ENCODE data around the gene UQCRC1. TPM values are rescaled to one million over a fixed set of nuclear protein-coding genes. Genes with fewer than 3 reads are reported as not detected.

UQCRC1 gene
- total and polyA plus RNA-seq, 2 of the 8 experiments (the other 6 are each of a cell fraction or from before 2014, with no cell fraction given), result 310 to 720 TPM

- ChIA-PET CTCF (ENCODE audit: partially characterized antibody) (interaction anchor here (1.5 to 2.9 kb wide), 3 partner anchors 10 to 48 kb away, joined by 4 to 10 read pairs (median 6); partner anchors contain the start of gene SLC26A6), POLR2A (ENCODE audit: partially characterized antibody) (interaction anchor here (0.8 to 2.7 kb wide), 7 partner anchors 10 to 51 kb away, joined by 3 to 16 read pairs (median 4); partner anchors contain the start of genes SLC26A6 and UQCRC1)
- Histone ChIP-seq H3K36me3 (ENCODE audit: control insufficient read depth in 2 of 4, insufficient read depth in 4 of 4, low read length in 3 of 4) (no peaks in the 10 kb centered on the region), H3K56ac (replicated peaks; ENCODE audit: insufficient read length, low read depth, low read length) (no peak overlapping the region), H2BK15ac (ENCODE audit: low read length) (no peak overlapping the region), H3K4me3 (ENCODE audit: extremely low read depth in 1 of 4, insufficient read depth in 2 of 4, low read depth in 3 of 4, low read length in 4 of 4) (no peak overlapping the region), H2AK5ac (ENCODE audit: low read depth, low read length) (no peak overlapping the region), H4K8ac (ENCODE audit: extremely low read depth, insufficient read depth, low read length) (no peak overlapping the region), H3K23me2 (ENCODE audit: low read depth, low read length) (no peaks in the 10 kb centered on the region), H2BK12ac (ENCODE audit: low read depth, low read length) (no peak overlapping the region), H3K27ac (ENCODE audit: low read depth, low read length) (no peak overlapping the region), H3K18ac (ENCODE audit: extremely low read depth, low read length) (no peak overlapping the region), H2BK5ac (ENCODE audit: low read depth, low read length) (no peak overlapping the region), H3K79me2 (ENCODE audit: control insufficient read depth in 1 of 2, insufficient read depth in 2 of 2, low read length in 2 of 2) (no peaks in the 10 kb centered on the region), H3K4me2 (ENCODE audit: insufficient read depth in 1 of 2, low read depth in 2 of 2, low read length in 2 of 2) (no peak overlapping the region), H3K9me3 (ENCODE audit: insufficient read depth in 2 of 2, low read depth in 1 of 2, low read length in 1 of 2) (no peaks in the 10 kb centered on the region), H2AFZ (ENCODE audit: low read length) (no peak overlapping the region), H4K91ac (replicated peaks; ENCODE audit: insufficient read length, low read length) (no peak overlapping the region), H4K5ac (ENCODE audit: insufficient read length, low read depth, low read length) (no peak overlapping the region), H4K20me1 (replicated peaks in 1 of 2; ENCODE audit: control insufficient read depth in 1 of 2, insufficient read depth in 2 of 2, low read length in 2 of 2) (no peaks in the 10 kb centered on the region), H3K23ac (ENCODE audit: insufficient read length) (no peak overlapping the region), H3K4ac (replicated peaks; ENCODE audit: insufficient read length, low read depth, low read length) (no peak overlapping the region), H2BK120ac (replicated peaks; ENCODE audit: low read depth, low read length) (no peak overlapping the region), H3K14ac (ENCODE audit: insufficient read length) (no peak overlapping the region), H3K4me1 (replicated peaks in 1 of 4; ENCODE audit: control insufficient read depth in 3 of 4, insufficient read depth in 4 of 4, low read length in 3 of 4) (peaks cover 0 to 6% (median 0%) of the 10 kb centered on the region in 4 experiments; a peak in 1 of 7 replicates), H2BK20ac (ENCODE audit: low read length) (no peak overlapping the region), H3K79me1 (ENCODE audit: low read depth, low read length) (no peaks in the 10 kb centered on the region), H3K9ac (replicated peaks in 1 of 4; ENCODE audit: extremely low read depth in 1 of 4, low read depth in 3 of 4, low read length in 3 of 4) (no peak overlapping the region), H3K27me3 (replicated peaks in 1 of 4; ENCODE audit: control insufficient read depth in 3 of 4, extremely low read depth in 1 of 4, insufficient read depth in 3 of 4, low read length in 3 of 4) (no peaks in the 10 kb centered on the region)
- FAIRE-seq (no peak), DNase-seq (ENCODE audit: low read depth in 1 of 2, low spot score in 2 of 2) (no peak)
- 95% methylated on average over 11 of the region's 11 CpGs; no CpG with 5 or more reads in 1 of the 2 experiments for WGBS, 2 experiments (ENCODE audit: extremely low coverage in 1 of 2, insufficient coverage in 1 of 2, insufficient read length in 1 of 2, insufficient replicate concordance in 2 of 2, low coverage in 1 of 2, low lambda C conversion rate in 2 of 2, missing lambda C conversion rate in 1 of 2)
- TF ChIP-seq GTF2F1 (IDR thresholded peaks at IDR 0.05; ENCODE audit: borderline replicate concordance, low read depth, low read length) (no peak), CHD1 (IDR thresholded peaks at IDR 0.05; ENCODE audit: low read depth, low read length) (no peak), POLR2A (IDR thresholded peaks at IDR 0.05; ENCODE audit: control extremely low read depth in 1 of 2, low read depth in 2 of 2, low read length in 2 of 2) (no peak), ZNF274 (IDR thresholded peaks at IDR 0.05; ENCODE audit: borderline replicate concordance, extremely low read depth, low read length) (no peak), TCF12 (IDR thresholded peaks at IDR 0.05; ENCODE audit: low read depth, low read length) (no peak), EP300 (IDR thresholded peaks at IDR 0.05; ENCODE audit: borderline replicate concordance in 1 of 2, low read depth in 2 of 2, low read length in 2 of 2) (no peak), CTBP2 (IDR thresholded peaks at IDR 0.05; ENCODE audit: borderline replicate concordance, insufficient read depth, insufficient read length, low read length) (no peak), RBBP5 (IDR thresholded peaks at IDR 0.05; ENCODE audit: borderline replicate concordance, low read depth, low read length) (no peak), MAFK (IDR thresholded peaks at IDR 0.05; ENCODE audit: low read depth, low read length) (no peak), TEAD4 (IDR thresholded peaks at IDR 0.05; ENCODE audit: low read depth, low read length) (no peak)
- TF ChIP-seq, protein P1, sequence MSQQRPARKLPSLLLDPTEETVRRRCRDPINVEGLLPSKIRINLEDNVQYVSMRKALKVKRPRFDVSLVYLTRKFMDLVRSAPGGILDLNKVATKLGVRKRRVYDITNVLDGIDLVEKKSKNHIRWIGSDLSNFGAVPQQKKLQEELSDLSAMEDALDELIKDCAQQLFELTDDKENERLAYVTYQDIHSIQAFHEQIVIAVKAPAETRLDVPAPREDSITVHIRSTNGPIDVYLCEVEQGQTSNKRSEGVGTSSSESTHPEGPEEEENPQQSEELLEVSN (IDR thresholded peaks at IDR 0.05), result no peak
Observed at GRCh38 chr3:48587686-48588085, 21.8 kb downstream of the UQCRC1 start.

All from H1 (cell line).